ENCODE results near the gene C16orf86.

Gene C16orf86

GRCh38 chr16:67650023-67650422 lies 16.6 kb upstream of the C16orf86 start:
- no peaks in the 10 kb centered on the region for H3K9me3 Mint-ChIP-seq
- H3K36me3 Mint-ChIP-seq = peaks cover 9% of the 10 kb centered on the region
- no peak overlapping the region for H3K27ac Mint-ChIP-seq
- H3K4me1 Mint-ChIP-seq = peaks cover 18% of the 10 kb centered on the region
- H3K27me3 Mint-ChIP-seq = no peaks in the 10 kb centered on the region
- no peak overlapping the region for H3K4me3 Mint-ChIP-seq

GRCh38 chr16:67651039-67651438 lies 15.6 kb upstream of the C16orf86 start:
- H3K27ac Mint-ChIP-seq = peak overlapping the region; percentile 26
- H3K4me1 Mint-ChIP-seq = peaks cover 22% of the 10 kb centered on the region
- H3K4me3 Mint-ChIP-seq = no peak overlapping the region
- H3K9me3 Mint-ChIP-seq = no peaks in the 10 kb centered on the region
- peaks cover 14% of the 10 kb centered on the region for H3K36me3 Mint-ChIP-seq
- no peaks in the 10 kb centered on the region for H3K27me3 Mint-ChIP-seq

- no peaks in the 10 kb centered on the region for H3K27me3 Mint-ChIP-seq
- H3K4me3 Mint-ChIP-seq = no peak overlapping the region
- no peaks in the 10 kb centered on the region for H3K9me3 Mint-ChIP-seq
- H3K27ac Mint-ChIP-seq = no peak overlapping the region
- peaks cover 19% of the 10 kb centered on the region for H3K4me1 Mint-ChIP-seq
- peaks cover 14% of the 10 kb centered on the region for H3K36me3 Mint-ChIP-seq
These were observed 14.8 kb upstream of the C16orf86 start for GRCh38 chr16:67651847-67652246.

GRCh38 chr16:67652578-67653127 lies 14.0 kb upstream of the C16orf86 start:
- H3K27ac Mint-ChIP-seq = no peak overlapping the region
- H3K27me3 Mint-ChIP-seq = no peaks in the 10 kb centered on the region

GRCh38 chr16:67653128-67653788 lies 13.4 kb upstream of the C16orf86 start:
- H3K9me3 Mint-ChIP-seq = no peaks in the 10 kb centered on the region
- peaks cover 19% of the 10 kb centered on the region for H3K4me1 Mint-ChIP-seq
- peaks cover 14% of the 10 kb centered on the region for H3K36me3 Mint-ChIP-seq
- H3K4me3 Mint-ChIP-seq = no peak overlapping the region
- no peak overlapping the region for H3K27ac Mint-ChIP-seq
- no peaks in the 10 kb centered on the region for H3K27me3 Mint-ChIP-seq

More at GRCh38 chr16:67652578-67653127, 14.0 kb upstream of the C16orf86 start:
- H3K4me3 Mint-ChIP-seq = no peak overlapping the region
- no peaks in the 10 kb centered on the region for H3K9me3 Mint-ChIP-seq
- H3K36me3 Mint-ChIP-seq = peaks cover 14% of the 10 kb centered on the region
- H3K4me1 Mint-ChIP-seq = peaks cover 19% of the 10 kb centered on the region

- no peak overlapping the region for H3K27ac Mint-ChIP-seq
- H3K27me3 Mint-ChIP-seq = no peaks in the 10 kb centered on the region
- H3K4me1 Mint-ChIP-seq = peaks cover 19% of the 10 kb centered on the region
- H3K9me3 Mint-ChIP-seq = no peaks in the 10 kb centered on the region
- peaks cover 14% of the 10 kb centered on the region for H3K36me3 Mint-ChIP-seq
- H3K4me3 Mint-ChIP-seq = no peak overlapping the region
These were observed 12.7 kb upstream of the C16orf86 start for GRCh38 chr16:67653789-67654402.

- no peaks in the 10 kb centered on the region for H3K27me3 Mint-ChIP-seq
- H3K36me3 Mint-ChIP-seq = peaks cover 14% of the 10 kb centered on the region
- no peak overlapping the region for H3K4me3 Mint-ChIP-seq
- no peaks in the 10 kb centered on the region for H3K9me3 Mint-ChIP-seq
- H3K4me1 Mint-ChIP-seq = peaks cover 19% of the 10 kb centered on the region
- H3K27ac Mint-ChIP-seq = no peak overlapping the region
These were observed 12.2 kb upstream of the C16orf86 start for GRCh38 chr16:67654403-67654911.

- peak overlapping the region; percentile 55 for H3K27ac Mint-ChIP-seq
- H3K4me1 Mint-ChIP-seq = peaks cover 13% of the 10 kb centered on the region
- H3K27me3 Mint-ChIP-seq = no peaks in the 10 kb centered on the region
- no peak overlapping the region for H3K4me3 Mint-ChIP-seq
- H3K9me3 Mint-ChIP-seq = no peaks in the 10 kb centered on the region
- peaks cover 14% of the 10 kb centered on the region for H3K36me3 Mint-ChIP-seq
These were observed 11.3 kb upstream of the C16orf86 start for GRCh38 chr16:67655363-67655762.

GRCh38 chr16:67656344-67657016 lies 10.1 kb upstream of the C16orf86 start:
- H3K4me1 Mint-ChIP-seq = peaks cover 13% of the 10 kb centered on the region
- no peak overlapping the region for H3K4me3 Mint-ChIP-seq
- H3K27ac Mint-ChIP-seq = no peak overlapping the region
- no peaks in the 10 kb centered on the region for H3K9me3 Mint-ChIP-seq
- H3K27me3 Mint-ChIP-seq = no peaks in the 10 kb centered on the region
- H3K36me3 Mint-ChIP-seq = peaks cover 8% of the 10 kb centered on the region

- Mint-ChIP-seq H3K9me3 (no peaks in the 10 kb centered on the region), H3K4me1 (peaks cover 16% of the 10 kb centered on the region), H3K36me3 (peaks cover 6% of the 10 kb centered on the region), H3K27ac (no peak overlapping the region), H3K27me3 (no peaks in the 10 kb centered on the region), H3K4me3 (no peak overlapping the region)
These were observed 9.5 kb upstream of the C16orf86 start for GRCh38 chr16:67657017-67657608.

- Mint-ChIP-seq H3K27me3 (no peaks in the 10 kb centered on the region), H3K4me1 (peaks cover 15% of the 10 kb centered on the region), H3K36me3 (peaks cover 5% of the 10 kb centered on the region), H3K4me3 (peak overlapping the region; percentile 11), H3K9me3 (no peaks in the 10 kb centered on the region), H3K27ac (peak overlapping the region; percentile 12)
These were observed 8.7 kb upstream of the C16orf86 start for GRCh38 chr16:67657751-67658518.

- H3K9me3 Mint-ChIP-seq = no peaks in the 10 kb centered on the region
- peaks cover 5% of the 10 kb centered on the region for H3K36me3 Mint-ChIP-seq
- H3K27me3 Mint-ChIP-seq = no peaks in the 10 kb centered on the region
- peaks cover 15% of the 10 kb centered on the region for H3K4me1 Mint-ChIP-seq
- H3K4me3 Mint-ChIP-seq = peak overlapping the region; percentile 93
- H3K27ac Mint-ChIP-seq = no peak overlapping the region
These were observed 7.6 kb upstream of the C16orf86 start for GRCh38 chr16:67658849-67659674.

GRCh38 chr16:67659675-67660563 lies 6.7 kb upstream of the C16orf86 start, which contains the start of gene ACD:
Gene ACD, minus strand, starts transcription at chr16:67660260. Its CDS starts 40 bp downstream, at chr16:67660220.
- no peaks in the 10 kb centered on the region for H3K27me3 Mint-ChIP-seq
- peak within 1 kb of the TSS; percentile 93 for H3K4me3 Mint-ChIP-seq
- H3K4me1 Mint-ChIP-seq = peaks cover 15% of the 10 kb centered on the region
- peak within 1 kb of the TSS; percentile 93 for H3K27ac Mint-ChIP-seq
- H3K36me3 Mint-ChIP-seq = peaks cover 5% of the 10 kb centered on the region
- H3K9me3 Mint-ChIP-seq = no peaks in the 10 kb centered on the region
